Raji (cell line): ENCODE measurements around the gene EFTUD2.
A peak's percentile ranks its signal among the peaks of the same experiment; 100 is the strongest.

Source experiments
- POLR2A ChIP-seq: IDR thresholded peaks from 2 replicates; pipeline ENCODE4 v1.6.1; 2011; ENCODE audit warnings: low read depth, low read length, control low read depth; ENCODE audit not compliant: insufficient read depth

The EFTUD2 gene

GRCh38 chr17:44899074-44899782 is at the start of gene EFTUD2:
TSS of gene EFTUD2 (minus strand) at chr17:44899445. CDS start at chr17:44894521, 4,924 bp downstream.
- peak; percentile 89 for TF ChIP-seq POLR2A

GRCh38 chr17:44948315-44948795 is 49.1 kb upstream of the EFTUD2 start:
- no peak for TF ChIP-seq POLR2A

- peak; percentile 99 for TF ChIP-seq POLR2A
These were observed 48.4 kb upstream of the EFTUD2 start, which contains the start of gene KIF18B for GRCh38 chr17:44947461-44948314. TSS of gene KIF18B (minus strand) at chr17:44947773. CDS start at chr17:44936344, 11,429 bp downstream.

- TF ChIP-seq POLR2A, result no peak
These were observed 43.2 kb upstream of the EFTUD2 start for GRCh38 chr17:44942456-44942855.

- TF ChIP-seq POLR2A, result no peak
These were observed 42.6 kb upstream of the EFTUD2 start for GRCh38 chr17:44941712-44942331.

GRCh38 chr17:44940768-44941167 is 41.5 kb upstream of the EFTUD2 start:
- TF ChIP-seq POLR2A, result no peak

- no peak for TF ChIP-seq POLR2A
These were observed 41.1 kb upstream of the EFTUD2 start for GRCh38 chr17:44940317-44940716.

- no peak for TF ChIP-seq POLR2A
These were observed 35.9 kb upstream of the EFTUD2 start for GRCh38 chr17:44935116-44935515.

GRCh38 chr17:44934745-44935105 is 35.5 kb upstream of the EFTUD2 start:
- TF ChIP-seq POLR2A, result no peak

GRCh38 chr17:44933824-44934744 is 34.8 kb upstream of the EFTUD2 start:
- no peak for TF ChIP-seq POLR2A

GRCh38 chr17:44932787-44933097 is 33.5 kb upstream of the EFTUD2 start:
- TF ChIP-seq POLR2A, result no peak

GRCh38 chr17:44932096-44932786 is 33.0 kb upstream of the EFTUD2 start:
- TF ChIP-seq POLR2A, result no peak

- TF ChIP-seq POLR2A, result no peak
These were observed 32.1 kb upstream of the EFTUD2 start for GRCh38 chr17:44931376-44931775.

GRCh38 chr17:44930667-44931066 is 31.4 kb upstream of the EFTUD2 start:
- TF ChIP-seq POLR2A, result no peak

GRCh38 chr17:44928950-44929720 is 29.9 kb upstream of the EFTUD2 start:
- no peak for TF ChIP-seq POLR2A
